DOHH2 (cell line): ENCODE data around the gene TTLL3.

Experiments
- H3F3A ChIP-seq: fragments of 200-600 bp; sonication (generic), shearing (Covaris generic); 2 replicates; pipeline ENCODE4 v1.6.0; 2016; ENCODE audit warnings: antibody characterized with exemption, mild to moderate bottlenecking; ENCODE audit not compliant: control insufficient read depth, insufficient read depth
- H3K27ac ChIP-seq: fragments of 200-600 bp; sonication (generic); 2 replicates; pipeline ENCODE4 v1.5.1; 2014; ENCODE audit warnings: low read depth, mild to moderate bottlenecking, low read length, moderate library complexity
- H3K27me3 ChIP-seq: fragments of 200-600 bp; sonication (generic); 2 replicates; pipeline ENCODE4 v1.6.1; 2014; ENCODE audit warnings: mild to moderate bottlenecking, low read length, mixed read lengths; ENCODE audit not compliant: control insufficient read depth
- H3K36me3 ChIP-seq: fragments of 200-600 bp; sonication (generic); 2 replicates; pipeline ENCODE4 v1.6.1; 2014; ENCODE audit warnings: mild to moderate bottlenecking, low read length, moderate library complexity, mixed read lengths; ENCODE audit not compliant: control insufficient read depth
- H3K4me1 ChIP-seq: fragments of 200-600 bp; sonication (generic); 2 replicates; pipeline ENCODE4 v1.6.1; 2014; ENCODE audit warnings: mild to moderate bottlenecking, low read length, mixed read lengths; ENCODE audit not compliant: control insufficient read depth
- H3K4me2 ChIP-seq: fragments of 200-600 bp; sonication (generic); 2 replicates; pipeline ENCODE4 v1.6.0; 2014; ENCODE audit warnings: mild to moderate bottlenecking, low read length, moderate library complexity
- H3K4me3 ChIP-seq: fragments of 200-600 bp; sonication (generic); 2 replicates; pipeline ENCODE4 v1.5.1; 2014; ENCODE audit warnings: mild to moderate bottlenecking, low read length, mixed read lengths
- H3K79me2 ChIP-seq: fragments of 200-600 bp; sonication (generic); 2 replicates; pipeline ENCODE4 v1.6.1; 2014; ENCODE audit warnings: mild to moderate bottlenecking, low read length, mixed read lengths; ENCODE audit not compliant: control insufficient read depth
- H3K9me2 ChIP-seq: fragments of 200-600 bp; sonication (generic); replicated peaks from 2 replicates; pipeline ENCODE4 v1.6.1; 2014; ENCODE audit warnings: mild to moderate bottlenecking, low read length, mixed read lengths; ENCODE audit not compliant: control insufficient read depth
- H3K9me3 ChIP-seq: fragments of 200-600 bp; sonication (generic); 2 replicates; pipeline ENCODE4 v1.6.1; 2014; ENCODE audit warnings: antibody characterized with exemption, low read length, mixed read lengths; ENCODE audit not compliant: control insufficient read depth, insufficient read depth
- H4K20me1 ChIP-seq: fragments of 200-600 bp; sonication (generic); 2 replicates; pipeline ENCODE4 v1.6.0; 2014; ENCODE audit warnings: low read depth, mild to moderate bottlenecking, antibody characterized with exemption, low read length, moderate library complexity; ENCODE audit not compliant: control insufficient read depth, insufficient read depth
- EZH2phosphoT487 ChIP-seq: fragments of 200-600 bp; sonication (generic); IDR thresholded peaks from 2 replicates; pipeline ENCODE4 v1.6.1; 2017; ENCODE audit warnings: borderline replicate concordance, mild to moderate bottlenecking, antibody characterized with exemption, low read length, moderate library complexity, mixed read lengths
- TF ChIP-seq, protein P1 (sequence below): fragments of 200-600 bp; sonication (generic); IDR thresholded peaks from one replicate; pipeline ENCODE4 v1.5.1; 2014; ENCODE audit warnings: antibody characterized with exemption, mild to moderate bottlenecking, low read depth, low read length; ENCODE audit not compliant: poor library complexity, severe bottlenecking

TTLL3 gene

DNA sequence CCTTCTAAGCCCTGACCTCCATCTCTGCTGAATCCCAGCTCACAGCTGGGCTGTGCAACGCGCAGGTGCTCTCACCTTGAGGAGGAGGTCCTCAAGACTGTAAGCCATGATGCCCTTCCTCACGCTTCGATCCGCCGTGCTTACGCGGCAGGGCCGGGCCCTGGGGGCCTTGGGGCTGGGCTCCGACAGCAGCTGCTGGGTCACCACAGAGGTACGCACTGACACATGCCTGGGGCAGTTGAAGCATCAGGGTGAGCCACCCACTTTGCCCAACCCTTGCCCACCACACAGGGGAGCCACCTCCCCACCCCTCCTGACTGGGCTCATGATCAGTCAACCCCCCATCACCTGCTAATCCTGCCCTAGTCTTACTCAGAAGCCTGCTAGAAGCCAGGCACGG lies 66.9 kb downstream of the TTLL3 start:
- H3K4me2 ChIP-seq: no peak overlapping the region
- no peak overlapping the region for H3K27ac ChIP-seq
- no peaks in the 10 kb centered on the region for H3K9me3 ChIP-seq
- H3K79me2 ChIP-seq: no peaks in the 10 kb centered on the region
- H3K4me3 ChIP-seq: no peak overlapping the region
- TF ChIP-seq, protein P1, sequence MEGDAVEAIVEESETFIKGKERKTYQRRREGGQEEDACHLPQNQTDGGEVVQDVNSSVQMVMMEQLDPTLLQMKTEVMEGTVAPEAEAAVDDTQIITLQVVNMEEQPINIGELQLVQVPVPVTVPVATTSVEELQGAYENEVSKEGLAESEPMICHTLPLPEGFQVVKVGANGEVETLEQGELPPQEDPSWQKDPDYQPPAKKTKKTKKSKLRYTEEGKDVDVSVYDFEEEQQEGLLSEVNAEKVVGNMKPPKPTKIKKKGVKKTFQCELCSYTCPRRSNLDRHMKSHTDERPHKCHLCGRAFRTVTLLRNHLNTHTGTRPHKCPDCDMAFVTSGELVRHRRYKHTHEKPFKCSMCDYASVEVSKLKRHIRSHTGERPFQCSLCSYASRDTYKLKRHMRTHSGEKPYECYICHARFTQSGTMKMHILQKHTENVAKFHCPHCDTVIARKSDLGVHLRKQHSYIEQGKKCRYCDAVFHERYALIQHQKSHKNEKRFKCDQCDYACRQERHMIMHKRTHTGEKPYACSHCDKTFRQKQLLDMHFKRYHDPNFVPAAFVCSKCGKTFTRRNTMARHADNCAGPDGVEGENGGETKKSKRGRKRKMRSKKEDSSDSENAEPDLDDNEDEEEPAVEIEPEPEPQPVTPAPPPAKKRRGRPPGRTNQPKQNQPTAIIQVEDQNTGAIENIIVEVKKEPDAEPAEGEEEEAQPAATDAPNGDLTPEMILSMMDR: no peak
- TF ChIP-seq EZH2phosphoT487: no peak
- H3K36me3 ChIP-seq: no peaks in the 10 kb centered on the region
- no peaks in the 10 kb centered on the region for H3F3A ChIP-seq
- no peaks in the 10 kb centered on the region for H3K4me1 ChIP-seq
- H3K27me3 ChIP-seq: peaks cover 23% of the 10 kb centered on the region
- no peaks in the 10 kb centered on the region for H3K9me2 ChIP-seq
- H4K20me1 ChIP-seq: no peaks in the 10 kb centered on the region

DNA sequence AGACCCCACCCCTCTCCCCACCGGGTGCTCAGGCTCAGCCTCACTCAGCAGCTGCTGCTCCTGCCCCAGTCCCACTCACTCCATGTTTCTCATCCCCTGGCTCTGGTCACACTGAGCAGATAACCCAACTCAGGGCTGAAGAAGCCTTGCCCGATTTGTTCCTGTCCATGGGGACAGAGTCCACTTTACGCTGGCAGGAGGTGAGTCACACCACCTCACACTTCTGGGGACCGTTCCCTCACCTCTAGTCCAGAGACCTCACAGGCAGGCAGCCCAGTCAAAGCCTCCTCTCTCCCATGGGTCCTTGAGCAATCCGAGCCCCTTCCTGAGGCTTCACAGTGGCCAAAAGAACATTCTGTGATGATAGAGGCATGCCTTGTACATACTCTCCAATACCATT lies 68.6 kb downstream of the TTLL3 start:
- H3K79me2 ChIP-seq: no peaks in the 10 kb centered on the region
- TF ChIP-seq, protein P1: no peak
- H3F3A ChIP-seq: no peaks in the 10 kb centered on the region
- H3K36me3 ChIP-seq: no peaks in the 10 kb centered on the region
- H3K9me3 ChIP-seq: no peaks in the 10 kb centered on the region
- H3K9me2 ChIP-seq: no peaks in the 10 kb centered on the region
- H3K4me1 ChIP-seq: no peaks in the 10 kb centered on the region
- no peak overlapping the region for H3K4me3 ChIP-seq
- H4K20me1 ChIP-seq: no peaks in the 10 kb centered on the region
- H3K27ac ChIP-seq: no peak overlapping the region
- peaks cover 23% of the 10 kb centered on the region for H3K27me3 ChIP-seq
- H3K4me2 ChIP-seq: no peak overlapping the region

- Histone ChIP-seq H3K4me1 (no peaks in the 10 kb centered on the region), H3K9me2 (no peaks in the 10 kb centered on the region)
Measured at GRCh38 chr3:9879830-9880549, 69.9 kb downstream of the TTLL3 start, which contains the start of gene CIDEC. Gene CIDEC, minus strand, starts transcription at chr3:9880253. Its CDS starts 1,767 bp downstream, at chr3:9878486.

More at GRCh38 chr3:9879830-9880549, 69.9 kb downstream of the TTLL3 start, which contains the start of gene CIDEC:
- H3K27me3 ChIP-seq: peaks cover 23% of the 10 kb centered on the region
- no peaks in the 10 kb centered on the region for H3K79me2 ChIP-seq
- no peak within 1 kb of the TSS for H3K27ac ChIP-seq
- H3K9me3 ChIP-seq: no peaks in the 10 kb centered on the region
- no peak within 1 kb of the TSS for H3K4me3 ChIP-seq
- no peaks in the 10 kb centered on the region for H4K20me1 ChIP-seq
- H3K4me2 ChIP-seq: no peak within 1 kb of the TSS
- H3K36me3 ChIP-seq: no peaks in the 10 kb centered on the region
- no peaks in the 10 kb centered on the region for H3F3A ChIP-seq
- no peak for TF ChIP-seq EZH2phosphoT487
- TF ChIP-seq, protein P1: no peak
